Measurements from ENCODE around the gene SH2D4B.
"Not testable (repeated sequence)": the region's sequence is repeated elsewhere in the genome, so short reads cannot be mapped to it uniquely, and the experiment has no call there.

Gene SH2D4B

DNA sequence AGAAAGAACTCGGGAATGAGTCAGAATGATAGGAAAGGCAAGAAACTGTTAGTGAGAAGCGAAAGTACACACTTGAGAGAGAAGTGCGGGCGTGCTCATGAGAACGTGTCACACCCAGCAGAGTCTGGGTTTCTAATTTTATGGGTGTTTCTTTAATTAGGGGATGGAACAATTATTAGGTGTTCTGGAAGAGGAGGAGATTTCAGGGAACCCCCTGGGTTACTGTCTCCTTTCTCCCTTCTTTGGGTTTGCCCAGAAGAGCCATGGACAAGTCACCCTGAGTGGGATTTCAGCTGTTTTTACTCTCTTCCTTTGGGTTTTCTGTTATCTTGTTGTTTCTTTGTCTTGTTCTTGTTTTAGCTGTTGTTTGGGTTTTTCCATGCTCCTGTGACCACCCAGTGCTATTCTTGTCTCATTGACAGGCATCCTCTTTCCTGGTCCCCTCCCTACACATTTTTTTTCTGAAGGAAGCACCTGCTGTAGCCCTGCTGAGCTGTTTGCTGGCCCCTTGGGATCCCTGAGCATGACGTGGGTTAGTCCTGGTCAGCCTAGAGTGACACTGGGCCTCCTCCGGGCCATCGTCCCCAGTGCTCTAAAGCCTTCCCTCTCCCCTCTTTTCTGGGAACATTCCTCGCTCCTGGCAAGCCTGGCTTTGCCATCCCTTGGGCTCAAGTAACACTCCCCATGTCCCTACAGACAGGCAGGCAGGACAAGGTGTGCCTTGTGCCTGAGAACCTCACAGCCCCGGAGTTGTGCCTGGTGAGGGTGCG, 3.5 kb downstream of the SH2D4B start:
- Histone ChIP-seq H3K27me3 (ENCODE audit: insufficient read depth, poor library complexity, severe bottlenecking) (no peaks in the 10 kb centered on the region), H3K4me3 (replicated peaks; ENCODE audit: insufficient read depth, low read length) (no peak overlapping the region), H3K27ac (replicated peaks) (no peak overlapping the region)
- TF ChIP-seq REST (IDR thresholded peaks at IDR 0.05; ENCODE audit: insufficient replicate concordance, low read depth) (no peak), CTCF (IDR thresholded peaks at IDR 0.05; ENCODE audit: insufficient read depth, low read length) (no peak), GABPA (IDR thresholded peaks at IDR 0.05; ENCODE audit: low read depth) (no peak), POLR2AphosphoS5 (IDR thresholded peaks at IDR 0.05; ENCODE audit: low read depth) (no peak), SPI1 (IDR thresholded peaks at IDR 0.05; ENCODE audit: borderline replicate concordance, low read depth) (no peak)
- no peak for DNase-seq (ENCODE audit: low read depth in 1 of 2, low spot score in 1 of 2)

DNA sequence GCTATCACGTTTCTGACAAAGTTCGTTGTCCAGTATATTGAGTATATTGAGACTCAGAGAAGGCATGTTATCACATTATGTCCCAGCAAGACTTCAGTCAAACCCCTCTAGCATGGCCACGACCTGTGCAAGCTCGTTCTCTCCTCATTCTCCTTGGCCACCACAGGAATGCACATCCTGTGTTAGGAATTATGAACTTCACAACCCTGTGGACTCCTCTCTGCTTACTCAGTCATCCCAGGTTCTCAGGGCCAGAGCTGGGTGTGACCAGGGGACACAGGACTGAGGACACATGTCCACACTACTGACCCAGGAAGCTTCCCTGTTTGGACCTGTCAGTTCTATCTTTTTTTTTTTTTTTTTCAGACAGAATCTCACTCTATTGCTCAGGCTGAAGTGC, 4.4 kb downstream of the SH2D4B start:
- TF ChIP-seq POLR2AphosphoS5 (IDR thresholded peaks at IDR 0.05; ENCODE audit: low read depth) (no peak), GABPA (IDR thresholded peaks at IDR 0.05; ENCODE audit: low read depth) (no peak), CTCF (IDR thresholded peaks at IDR 0.05; ENCODE audit: insufficient read depth, low read length) (no peak), REST (IDR thresholded peaks at IDR 0.05; ENCODE audit: insufficient replicate concordance, low read depth) (no peak), SPI1 (IDR thresholded peaks at IDR 0.05; ENCODE audit: borderline replicate concordance, low read depth) (no peak)
- no peak overlapping the region for H3K27ac ChIP-seq (replicated peaks)
- no peak for DNase-seq (ENCODE audit: low read depth in 1 of 2, low spot score in 1 of 2)

DNA sequence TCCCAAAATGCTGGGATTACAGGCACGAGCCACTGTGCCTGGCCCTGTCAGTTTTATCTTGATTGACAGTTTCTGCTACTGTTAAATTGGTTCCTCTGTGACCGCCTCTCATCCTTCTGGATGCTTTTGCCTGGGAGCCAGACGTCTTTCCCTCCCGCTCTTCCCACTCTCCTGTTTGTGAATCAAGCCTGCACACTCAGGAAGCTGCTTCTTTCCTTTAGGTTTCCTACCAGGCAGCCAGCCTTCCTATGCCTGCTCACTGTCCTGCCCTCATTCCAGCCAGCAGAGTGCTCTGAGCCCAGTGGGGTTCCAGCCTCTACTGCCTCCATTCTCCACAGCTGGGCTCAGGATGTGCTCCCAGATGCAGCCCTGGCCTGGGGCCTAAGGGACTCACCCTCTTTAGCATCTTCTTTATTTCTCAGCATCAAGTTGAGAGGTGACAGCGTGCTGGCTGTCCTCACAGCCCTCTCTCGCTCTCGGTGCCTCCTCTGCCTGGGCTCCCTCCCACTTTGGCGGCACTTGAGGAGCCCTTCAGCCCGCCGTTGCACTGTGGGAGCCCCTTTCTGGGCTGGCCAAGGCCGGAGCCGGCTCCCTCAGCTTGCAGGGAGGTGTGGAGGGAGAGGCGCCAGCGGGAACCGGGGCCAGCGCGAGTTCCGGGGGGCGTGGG, 5.1 kb downstream of the SH2D4B start:
- Histone ChIP-seq H3K4me3 (replicated peaks; ENCODE audit: insufficient read depth, low read length) (no peak overlapping the region), H3K27ac (replicated peaks) (no peak overlapping the region), H3K27me3 (ENCODE audit: insufficient read depth, poor library complexity, severe bottlenecking) (no peaks in the 10 kb centered on the region)
- no peak for TF ChIP-seq POLR2AphosphoS5 (IDR thresholded peaks at IDR 0.05; ENCODE audit: low read depth)
- TF ChIP-seq REST (IDR thresholded peaks at IDR 0.05; ENCODE audit: insufficient replicate concordance, low read depth) = no peak
- no peak for TF ChIP-seq SPI1 (IDR thresholded peaks at IDR 0.05; ENCODE audit: borderline replicate concordance, low read depth)
- no peak for TF ChIP-seq CTCF (IDR thresholded peaks at IDR 0.05; ENCODE audit: insufficient read depth, low read length)
- TF ChIP-seq GABPA (IDR thresholded peaks at IDR 0.05; ENCODE audit: low read depth) = no peak
- no peak for DNase-seq (ENCODE audit: low read depth in 1 of 2, low spot score in 1 of 2)

More for the DNA sequence above, 4.4 kb downstream of the SH2D4B start:
- no peaks in the 10 kb centered on the region for H3K27me3 ChIP-seq (ENCODE audit: insufficient read depth, poor library complexity, severe bottlenecking)
- H3K4me3 ChIP-seq (replicated peaks; ENCODE audit: insufficient read depth, low read length) = no peak overlapping the region

GRCh38 chr10:80543319-80543672, 5.6 kb downstream of the SH2D4B start:
- DNase-seq (ENCODE audit: low read depth in 1 of 2, low spot score in 1 of 2); H3K27ac ChIP-seq (replicated peaks); H3K27me3 ChIP-seq (ENCODE audit: insufficient read depth, poor library complexity, severe bottlenecking): not testable (repeated sequence)

More at GRCh38 chr10:80543319-80543672, 5.6 kb downstream of the SH2D4B start:
- not testable (repeated sequence) for H3K4me3 ChIP-seq (replicated peaks; ENCODE audit: insufficient read depth, low read length)

All from HL-60 (cell line).